Prostate gland (tissue), 2 donors: ENCODE results near the gene PTGIR. TPM values are rescaled to one million over a fixed set of nuclear protein-coding genes. Genes with fewer than 3 reads are reported as not detected.

Experiments used
- DNase-seq: peaks from one replicate; pipeline ENCODE4 v3.0.0-alpha.2; 2019; ENCODE audit warnings: low spot score
- H3K27ac ChIP-seq, 2 donors: fragments of 200-600 bp; sonication (generic); 2 replicates each; pipeline ENCODE4 v1.5.1; 2017 to 2019
- H3K27me3 ChIP-seq: fragments of 200-600 bp; sonication (generic); replicated peaks from 2 replicates; pipeline ENCODE4 v1.5.1; 2019; ENCODE audit not compliant: insufficient read depth
- H3K36me3 ChIP-seq, 2 donors: fragments of 200-600 bp; sonication (generic); 1 replicate in 1 of 2; 2 replicates in 1 of 2; pipeline versions ENCODE4 v1.5.1 to v1.8.1; 2017 to 2019
- H3K4me1 ChIP-seq: fragments of 200-600 bp; sonication (generic); replicated peaks from 2 replicates; pipeline ENCODE4 v1.5.1; 2019
- H3K4me3 ChIP-seq, 2 donors: fragments of 200-600 bp; sonication (generic); 2 replicates each; pipeline ENCODE4 v1.5.1; 2017 to 2019
- H3K9me3 ChIP-seq: fragments of 200-600 bp; sonication (generic); 2 replicates; pipeline ENCODE4 v1.5.1; 2017
- CTCF ChIP-seq, 4 experiments: fragments of 200-600 bp in 2 of 4; fragments of 450-650 bp in 2 of 4; sonication (generic) in 2 of 4; IDR thresholded peaks; 1 replicate in 3 of 4; 2 replicates in 1 of 4; pipeline ENCODE4 v1.5.1; 2016 to 2019; ENCODE audit warnings: antibody characterized with exemption in 4 of 4, mild to moderate bottlenecking in 2 of 4, moderate library complexity in 2 of 4
- POLR2A ChIP-seq: fragments of 450-650 bp; IDR thresholded peaks from one replicate; pipeline ENCODE4 v1.6.1; 2016; ENCODE audit warnings: antibody characterized with exemption, mild to moderate bottlenecking
- POLR2AphosphoS5 ChIP-seq: sonication (generic); formaldehyde crosslinking; IDR thresholded peaks from one replicate; pipeline ENCODE4 v1.6.1; 2017; ENCODE audit warnings: antibody characterized with exemption
- WGBS: methylation state at CpG from one replicate; pipeline ENCODE4 v1.1.5; 2018; 5-methylcytosine and 5-hydroxymethylcytosine counted together
- intact Hi-C: fragments of 100-400 bp; cut with DNase I; formaldehyde crosslinking; loops from one replicate; pipeline ENCODE4 v1.14.2; 2022
- total RNA-seq, 2 donors: library from RNA; depleted of rRNA; stranded (reverse); fragments of >200 nt; gene quantifications; one replicate each; pipeline ENCODE4 v1.1.0, GENCODE V29; 2016

PTGIR gene
- total RNA-seq, 2 donors from 2014 or later = 2.2 TPM; not detected in 1

- Histone ChIP-seq H3K4me3 (no peak overlapping the region), H3K4me1 (peaks cover 1% of the 10 kb centered on the region), H3K27ac (no peak overlapping the region), H3K36me3 (peaks cover 10 to 15% of the 10 kb centered on the region in 2 donors), H3K27me3 (no peaks in the 10 kb centered on the region), H3K9me3 (no peaks in the 10 kb centered on the region)
- no peak for DNase-seq
- TF ChIP-seq POLR2A = no peak
- TF ChIP-seq CTCF (IDR thresholded peaks at IDR 0.05) = no peak
- WGBS = 84% methylated on average over 12 of the region's 12 CpGs
- intact Hi-C loops = no loop called here
Measured at GRCh38 chr19:46607448-46607841, 17.4 kb downstream of the PTGIR start.

- 65% methylated on average over 12 of the region's 12 CpGs for WGBS
- TF ChIP-seq POLR2AphosphoS5 (no peak), CTCF (IDR thresholded peaks at IDR 0.05) (no peak), POLR2A (no peak)
- H3K4me1 ChIP-seq = peaks cover 3% of the 10 kb centered on the region
- H3K4me3 ChIP-seq = no peak overlapping the region
- H3K9me3 ChIP-seq = no peaks in the 10 kb centered on the region
- H3K27me3 ChIP-seq = no peaks in the 10 kb centered on the region
- no peak for DNase-seq
- peaks cover 10 to 15% of the 10 kb centered on the region in 2 donors for H3K36me3 ChIP-seq
- no peak overlapping the region for H3K27ac ChIP-seq
- intact Hi-C loops = no loop called here
Measured at GRCh38 chr19:46606681-46607447, 18.0 kb downstream of the PTGIR start.

- 85% methylated on average over 11 of the region's 11 CpGs for WGBS
- Histone ChIP-seq H3K36me3 (peaks cover 10 to 15% of the 10 kb centered on the region in 2 donors), H3K4me1 (peaks cover 3% of the 10 kb centered on the region), H3K27ac (no peak overlapping the region), H3K4me3 (no peak overlapping the region), H3K27me3 (no peaks in the 10 kb centered on the region), H3K9me3 (no peaks in the 10 kb centered on the region)
- no peak for DNase-seq
- intact Hi-C loops = no loop called here
- no peak for TF ChIP-seq POLR2AphosphoS5
- no peak for TF ChIP-seq CTCF (IDR thresholded peaks at IDR 0.05)
- TF ChIP-seq POLR2A = no peak
Measured at GRCh38 chr19:46606019-46606418, 18.9 kb downstream of the PTGIR start.

- no peak for TF ChIP-seq POLR2AphosphoS5
- intact Hi-C loops = no loop called here
- 68% methylated on average over 16 of the region's 16 CpGs for WGBS
- Histone ChIP-seq H3K4me1 (peaks cover 3% of the 10 kb centered on the region), H3K9me3 (no peaks in the 10 kb centered on the region), H3K27me3 (no peaks in the 10 kb centered on the region), H3K4me3 (no peak overlapping the region), H3K36me3 (peaks cover 10 to 15% of the 10 kb centered on the region in 2 donors), H3K27ac (no peak overlapping the region)
- DNase-seq = no peak
Measured at GRCh38 chr19:46605356-46605821, 19.5 kb downstream of the PTGIR start.

- intact Hi-C loops = no loop called here
- DNase-seq = no peak
- H3K27ac ChIP-seq = no peak overlapping the region
- WGBS = 48% methylated on average over 13 of the region's 13 CpGs
- H3K4me1 ChIP-seq = peaks cover 3% of the 10 kb centered on the region
- no peak overlapping the region for H3K4me3 ChIP-seq
- no peak for TF ChIP-seq POLR2A
- no peaks in the 10 kb centered on the region for H3K27me3 ChIP-seq
- peaks cover 10 to 15% of the 10 kb centered on the region in 2 donors for H3K36me3 ChIP-seq
- no peaks in the 10 kb centered on the region for H3K9me3 ChIP-seq
Measured at GRCh38 chr19:46604781-46605355, 20.0 kb downstream of the PTGIR start.
